CD4-positive, alpha-beta T cell treated with Interleukin-15 for 1 hour (primary cell): Measurements from ENCODE around the gene INHA.

Source experiments
- DNase-seq: peaks from one replicate; pipeline ENCODE4 v3.0.0-alpha.2; 2020

Gene INHA

GRCh38 chr2:219559156-219559915 is 12.8 kb upstream of the INHA start:
- no peak for DNase-seq

DNA sequence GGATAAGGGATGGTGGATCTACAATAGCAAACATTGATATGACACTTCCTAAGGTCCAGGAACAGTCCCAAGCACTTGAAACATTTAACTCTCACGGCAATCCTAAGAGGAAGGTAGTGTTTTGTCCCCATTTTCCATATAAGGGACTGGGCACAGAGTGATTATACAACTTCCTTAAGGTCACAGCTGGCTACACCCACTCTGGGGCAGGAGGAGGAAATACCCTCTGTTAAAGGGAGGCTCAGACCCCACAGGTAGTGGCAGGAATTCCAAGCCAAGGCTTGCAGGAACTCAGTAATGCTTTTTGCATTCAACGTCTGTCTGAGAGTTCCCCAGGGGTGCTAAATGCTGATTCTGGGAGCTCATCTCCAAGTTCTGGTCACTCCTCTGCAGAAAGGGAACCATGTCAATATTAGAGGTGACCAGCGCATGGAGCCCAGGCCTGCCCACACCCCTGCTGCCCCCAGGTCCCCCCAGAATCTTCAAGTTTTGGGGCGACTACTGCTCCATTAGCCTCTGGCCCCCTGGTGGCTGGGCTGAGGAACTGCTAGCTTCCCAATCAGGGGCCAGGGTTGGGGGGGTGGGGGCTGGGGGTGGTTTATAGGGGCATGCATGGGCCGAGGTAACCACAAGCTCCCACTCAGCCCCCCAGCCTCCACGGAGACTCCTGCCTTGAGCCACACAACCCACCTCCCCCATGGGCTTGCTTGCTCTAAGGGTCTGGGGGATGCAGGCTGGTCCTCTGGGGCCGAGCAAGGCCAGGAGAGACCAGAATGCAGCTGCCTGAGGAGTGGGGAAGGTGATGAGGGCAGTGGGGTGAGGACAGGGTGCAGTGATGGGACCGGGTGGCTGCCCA is 11.8 kb upstream of the INHA start:
- DNase-seq, result no peak

- no peak for DNase-seq
These were observed 11.3 kb upstream of the INHA start for GRCh38 chr2:219560893-219561178.

- no peak for DNase-seq
These were observed 10.7 kb upstream of the INHA start for GRCh38 chr2:219561179-219562048.

- DNase-seq, result no peak
These were observed 9.8 kb upstream of the INHA start for GRCh38 chr2:219562049-219563020.

DNA sequence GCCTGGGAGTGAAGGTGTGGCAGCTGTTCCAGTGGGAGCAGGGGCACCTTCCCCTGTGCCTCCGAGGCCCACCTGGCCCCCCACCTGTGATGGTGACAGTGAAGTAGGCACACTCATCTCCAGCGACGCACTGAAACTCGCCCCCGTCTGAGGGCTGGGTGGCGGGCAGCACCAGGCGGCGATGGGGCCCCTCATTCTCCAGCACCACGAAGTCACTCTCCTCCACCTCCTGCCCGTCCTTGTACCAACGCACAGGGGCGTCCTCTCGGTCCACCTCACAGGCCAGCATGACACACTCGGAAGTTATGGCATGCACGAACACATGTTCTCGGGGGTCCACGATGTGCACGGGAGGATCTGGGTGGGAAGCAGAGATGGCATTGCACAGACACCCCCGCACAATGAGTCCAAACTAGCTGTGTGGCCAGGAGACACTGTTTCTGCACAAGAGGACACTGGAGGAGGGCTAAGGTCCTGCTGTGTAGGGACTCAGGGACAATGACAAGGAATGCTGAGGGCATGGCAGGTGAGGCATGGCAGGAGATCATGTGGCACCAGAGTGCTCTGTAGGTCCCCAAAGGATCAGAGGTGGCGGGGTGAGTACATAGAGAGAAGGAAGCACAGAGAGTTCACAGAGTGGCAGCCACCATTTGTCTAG is 8.7 kb upstream of the INHA start:
- no peak for DNase-seq

GRCh38 chr2:219565130-219566080 is 6.7 kb upstream of the INHA start:
- DNase-seq, result no peak

GRCh38 chr2:219566640-219567039 is 5.5 kb upstream of the INHA start:
- no peak for DNase-seq

DNA sequence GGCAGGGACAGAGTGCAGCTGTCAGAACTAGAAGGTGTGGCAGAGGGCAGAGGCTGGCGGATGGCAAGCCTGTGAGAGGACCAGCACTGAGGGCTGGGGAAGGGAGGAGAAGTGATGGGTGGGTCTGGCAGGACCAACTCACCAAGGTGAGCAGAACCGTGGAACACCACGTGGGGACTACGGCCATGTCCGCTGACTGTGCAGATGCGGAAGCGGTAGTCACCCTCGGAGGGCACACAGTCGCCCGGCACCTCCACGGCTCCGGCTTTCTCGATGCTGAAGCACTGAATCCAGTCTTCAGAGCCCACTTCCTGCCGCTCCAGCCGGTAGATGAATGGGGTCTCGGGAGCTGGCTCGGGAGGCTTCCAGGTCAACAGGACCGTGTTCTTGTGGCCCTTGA is 5.0 kb upstream of the INHA start:
- DNase-seq, result no peak

- no peak for DNase-seq
These were observed 4.2 kb upstream of the INHA start for GRCh38 chr2:219567791-219568361.

GRCh38 chr2:219569041-219569440 is 3.1 kb upstream of the INHA start:
- no peak for DNase-seq

- no peak for DNase-seq
These were observed 2.5 kb upstream of the INHA start for GRCh38 chr2:219569635-219570034.

DNA sequence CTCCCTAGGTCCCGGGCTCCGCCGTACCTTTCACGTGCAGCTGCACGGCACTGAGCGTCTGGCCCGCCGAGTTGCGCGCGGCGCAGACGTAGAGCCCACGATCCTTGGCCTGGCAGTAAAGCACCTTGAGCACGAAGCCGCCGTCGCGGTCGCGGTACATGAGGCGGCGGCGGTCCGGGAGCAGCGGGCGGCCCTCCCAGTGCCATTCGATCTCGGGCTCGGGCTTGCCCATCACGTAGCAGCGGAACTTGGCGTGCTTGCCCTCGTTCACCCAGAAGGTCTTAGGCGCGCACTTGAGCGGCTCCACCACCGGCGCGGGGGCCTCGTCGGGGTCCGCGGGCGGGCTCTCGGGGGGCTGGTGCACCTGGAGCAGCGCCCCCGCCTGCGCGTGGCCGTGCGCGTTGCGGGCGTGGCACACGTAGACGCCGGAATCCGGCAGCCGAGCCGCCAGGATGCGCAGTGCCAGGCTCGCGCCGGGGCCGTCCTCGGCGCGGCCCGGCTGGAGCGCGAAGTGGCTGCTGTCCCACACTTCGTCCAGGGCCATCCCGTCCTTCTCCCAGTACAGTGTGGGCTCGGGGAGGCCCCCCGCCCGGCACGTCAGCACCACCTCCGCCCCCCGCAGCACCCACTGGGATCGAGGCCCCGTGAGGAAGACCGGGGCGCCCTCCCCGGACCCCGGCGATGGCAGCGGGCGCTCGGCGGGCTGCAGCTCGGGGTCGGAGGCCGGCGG is 1.8 kb upstream of the INHA start:
- no peak for DNase-seq

DNA sequence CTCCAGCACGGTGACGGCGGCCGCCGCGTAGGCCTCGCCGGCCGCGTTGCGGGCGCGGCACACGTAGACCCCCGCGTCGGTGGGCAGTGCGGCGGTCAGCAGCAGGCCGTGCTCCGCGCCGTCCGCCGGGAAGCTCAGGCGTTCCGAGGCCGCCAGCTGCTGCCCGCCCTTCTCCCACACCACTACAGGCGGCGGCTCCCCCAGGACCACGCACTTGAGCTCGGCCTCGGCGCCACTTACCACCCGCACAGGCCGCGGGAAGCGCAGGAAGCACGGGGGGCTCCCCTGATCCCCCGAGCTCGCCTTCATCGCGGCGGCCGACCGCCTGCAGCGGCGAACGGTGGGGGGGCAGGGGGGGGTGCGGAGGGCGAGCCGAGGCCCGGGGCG is 1.2 kb upstream of the INHA start:
- no peak for DNase-seq

- DNase-seq, result no peak
These were observed 536 bp upstream of the INHA start, which contains the start of gene OBSL1 for GRCh38 chr2:219571311-219572236. Gene OBSL1 (minus strand): TSS chr2:219571539. CDS start chr2:219571232, 307 bp downstream.

DNA sequence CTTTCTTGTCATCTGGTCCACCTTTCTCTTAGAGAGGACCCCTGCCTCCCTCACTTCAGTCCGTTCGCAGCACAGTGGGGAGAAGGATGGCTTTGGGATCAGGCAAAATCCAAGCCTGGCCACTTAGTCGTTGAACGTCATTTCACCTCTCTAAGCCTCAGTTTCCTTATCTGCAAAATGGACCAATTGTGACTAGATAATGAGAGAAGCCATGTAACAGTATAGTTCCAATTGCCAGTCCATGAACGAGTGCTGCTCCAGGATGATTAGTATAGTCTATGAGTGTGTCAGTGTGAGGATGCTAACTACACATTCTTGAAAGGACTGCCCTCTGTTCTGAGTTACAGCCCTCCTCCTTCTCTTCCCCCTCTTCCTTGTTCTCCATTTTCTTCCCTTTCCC is 1.1 kb downstream of the INHA start:
- no peak for DNase-seq

DNA sequence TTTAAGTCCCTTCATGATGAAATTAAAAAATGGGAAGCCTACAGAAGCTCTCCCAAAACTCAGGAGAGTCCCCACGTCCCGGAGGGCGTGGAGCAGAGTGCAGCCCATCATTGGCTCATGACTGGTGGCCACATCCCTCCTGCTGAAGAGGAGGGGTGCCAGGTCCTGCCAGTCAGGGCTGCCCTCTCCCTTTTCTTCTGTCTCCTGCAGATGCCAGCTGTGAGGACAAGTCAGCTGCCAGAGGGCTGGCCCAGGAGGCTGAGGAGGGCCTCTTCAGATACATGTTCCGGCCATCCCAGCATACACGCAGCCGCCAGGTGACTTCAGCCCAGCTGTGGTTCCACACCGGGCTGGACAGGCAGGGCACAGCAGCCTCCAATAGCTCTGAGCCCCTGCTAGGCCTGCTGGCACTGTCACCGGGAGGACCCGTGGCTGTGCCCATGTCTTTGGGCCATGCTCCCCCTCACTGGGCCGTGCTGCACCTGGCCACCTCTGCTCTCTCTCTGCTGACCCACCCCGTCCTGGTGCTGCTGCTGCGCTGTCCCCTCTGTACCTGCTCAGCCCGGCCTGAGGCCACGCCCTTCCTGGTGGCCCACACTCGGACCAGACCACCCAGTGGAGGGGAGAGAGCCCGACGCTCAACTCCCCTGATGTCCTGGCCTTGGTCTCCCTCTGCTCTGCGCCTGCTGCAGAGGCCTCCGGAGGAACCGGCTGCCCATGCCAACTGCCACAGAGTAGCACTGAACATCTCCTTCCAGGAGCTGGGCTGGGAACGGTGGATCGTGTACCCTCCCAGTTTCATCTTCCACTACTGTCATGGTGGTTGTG is 2.6 kb downstream of the INHA start:
- DNase-seq, result no peak
